Thyroid gland (tissue), 4 donors: Measurements from ENCODE around the gene HMGB1. TPM values are rescaled to one million over a fixed set of nuclear protein-coding genes. Genes with fewer than 3 reads are reported as not detected.
"Not testable (repeated sequence)": the region's sequence is repeated elsewhere in the genome, so short reads cannot be mapped to it uniquely, and the experiment has no call there.

Experiments
- DNase-seq, 2 donors: peaks; one replicate each; pipeline ENCODE4 v3.0.0-alpha.2; 2019
- H3K27ac ChIP-seq, 3 donors: fragments of 200-600 bp; sonication (generic); 1 replicate in 2 of 3; 2 replicates in 1 of 3; pipeline ENCODE4 v1.5.1; 2016 to 2019; ENCODE audit warnings: mild to moderate bottlenecking in 1 of 3, moderate library complexity in 1 of 3
- H3K27me3 ChIP-seq: fragments of 200-600 bp; sonication (generic); one replicate; pipeline ENCODE4 v1.5.1; 2019
- H3K36me3 ChIP-seq, 2 donors: fragments of 200-600 bp; sonication (generic); one replicate each; pipeline ENCODE4 v1.5.1; 2016 to 2019
- H3K4me1 ChIP-seq, 2 donors: fragments of 200-600 bp; sonication (generic); one replicate each; pipeline ENCODE4 v1.5.1; 2017 to 2019
- H3K4me3 ChIP-seq, 3 donors: fragments of 200-600 bp; sonication (generic); replicated peaks in 1 of 3; 1 replicate in 2 of 3; 2 replicates in 1 of 3; pipeline ENCODE4 v1.5.1; 2016; ENCODE audit warnings: mild to moderate bottlenecking in 1 of 3
- H3K9me3 ChIP-seq: fragments of 200-600 bp; sonication (generic); one replicate; pipeline ENCODE4 v1.5.1; 2017
- CTCF ChIP-seq, 6 experiments: fragments of 200-600 bp in 3 of 6; fragments of 450-650 bp in 3 of 6; sonication (generic) in 3 of 6; IDR thresholded peaks; one replicate each; pipeline ENCODE4 v1.5.1; 2016 to 2019; ENCODE audit warnings: antibody characterized with exemption in 6 of 6, mild to moderate bottlenecking in 2 of 6, inconsistent platforms in 1 of 6, moderate library complexity in 1 of 6
- POLR2A ChIP-seq, 2 donors: fragments of 450-650 bp; IDR thresholded peaks; one replicate each; pipeline ENCODE4 v1.6.1; 2017; ENCODE audit warnings: antibody characterized with exemption in 2 of 2, mild to moderate bottlenecking in 2 of 2, moderate library complexity in 1 of 2
- WGBS, 2 donors: methylation state at CpG; one replicate each; pipeline ENCODE4 v1.1.5; 2017; 5-methylcytosine and 5-hydroxymethylcytosine counted together
- intact Hi-C: fragments of 100-400 bp; cut with DNase I; formaldehyde crosslinking; loops from one replicate; pipeline ENCODE4 v1.15.1; 2023
- total RNA-seq, 4 donors: library from RNA; depleted of rRNA; stranded (reverse); fragments of >200 nt; gene quantifications; one replicate each; pipeline ENCODE4 v1.2.3, GENCODE V29; 2016

The HMGB1 gene
- total RNA-seq, 4 donors from 2014 or later, result 255 to 467 (median 327) TPM

GRCh38 chr13:30446126-30446500, 19.6 kb downstream of the HMGB1 start:
- no peak for DNase-seq
- Histone ChIP-seq H3K4me3 (peak overlapping the region in 1 of 3 donors; percentile 26), H3K4me1 (peaks cover 7 to 13% of the 10 kb centered on the region in 2 donors), H3K27ac (peak overlapping the region; percentile 67 to 86 (median 78)), H3K9me3 (no peaks in the 10 kb centered on the region), H3K36me3 (no peaks in the 10 kb centered on the region), H3K27me3 (no peaks in the 10 kb centered on the region)
- 21 to 24% methylated on average over 7 of the region's 7 CpGs for WGBS, 2 donors
- intact Hi-C loops, result no loop called here
- TF ChIP-seq POLR2A (IDR thresholded peaks at IDR 0.05) (no peak), CTCF (IDR thresholded peaks at IDR 0.05) (no peak)

DNA sequence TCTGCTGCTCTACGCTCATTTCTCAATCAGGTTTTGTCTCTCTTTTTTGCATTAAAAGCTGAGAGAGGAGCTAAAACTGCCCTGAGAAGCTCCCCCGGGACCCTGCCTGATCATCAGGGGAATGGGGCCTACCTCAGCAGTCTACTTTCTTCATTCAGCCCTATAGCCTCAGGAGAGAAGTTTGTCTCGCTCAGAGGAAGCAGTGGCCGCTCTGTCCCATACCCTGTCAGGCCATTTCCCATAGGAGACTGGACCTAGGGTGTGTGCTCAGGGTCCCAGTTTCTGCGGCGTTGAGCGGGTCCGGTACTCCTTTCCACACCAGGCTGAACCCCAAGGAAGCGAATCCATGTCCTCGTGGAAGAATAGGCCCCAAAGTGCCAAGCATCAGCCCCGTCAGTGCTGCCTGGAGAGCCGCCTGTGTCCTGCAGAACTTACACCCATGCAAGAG, 21.8 kb downstream of the HMGB1 start:
- Histone ChIP-seq H3K9me3 (no peaks in the 10 kb centered on the region), H3K27me3 (no peaks in the 10 kb centered on the region), H3K4me1 (peaks cover 7 to 13% of the 10 kb centered on the region in 2 donors), H3K27ac (no peak overlapping the region), H3K36me3 (no peaks in the 10 kb centered on the region), H3K4me3 (no peak overlapping the region)
- no peak for TF ChIP-seq POLR2A (IDR thresholded peaks at IDR 0.05)
- WGBS, 2 donors, result 89 to 93% methylated on average over 12 of the region's 12 CpGs
- DNase-seq, result no peak
- intact Hi-C loops, result no loop called here

- H3K4me1 ChIP-seq, result peaks cover 7 to 13% of the 10 kb centered on the region in 2 donors
- 90 to 92% methylated on average over 3 of the region's 3 CpGs for WGBS, 2 donors
- H3K9me3 ChIP-seq, H3K36me3 ChIP-seq, H3K27me3 ChIP-seq, intact Hi-C loops, DNase-seq, H3K4me3 ChIP-seq, H3K27ac ChIP-seq: not testable (repeated sequence)
Measured at GRCh38 chr13:30443491-30443890, 22.2 kb downstream of the HMGB1 start.

DNA sequence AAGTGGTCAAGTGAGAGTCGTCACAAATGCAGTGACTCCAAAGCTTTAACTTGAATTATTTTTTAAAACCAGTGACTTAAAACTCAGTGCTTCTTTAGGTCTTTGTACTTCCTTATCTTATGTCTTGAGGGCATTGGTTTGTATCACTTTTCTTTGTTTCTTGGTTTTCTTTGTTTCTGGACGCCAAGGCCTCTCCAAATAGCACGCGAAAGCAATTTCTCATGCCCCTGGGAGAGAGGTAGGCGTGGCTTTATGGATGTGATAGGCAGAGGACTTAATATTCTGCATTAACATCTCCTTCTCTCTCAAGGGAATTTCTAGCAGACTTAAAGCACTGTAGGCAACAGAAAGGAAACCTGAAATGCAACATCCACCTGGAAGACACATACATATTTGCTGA, 22.8 kb downstream of the HMGB1 start:
- no peaks in the 10 kb centered on the region for H3K9me3 ChIP-seq
- TF ChIP-seq CTCF (IDR thresholded peaks at IDR 0.05) (no peak), POLR2A (IDR thresholded peaks at IDR 0.05) (no peak)
- H3K4me3 ChIP-seq, result no peak overlapping the region
- WGBS, 2 donors, result 72 to 79% methylated on average over 5 of the region's 5 CpGs
- H3K4me1 ChIP-seq, result peaks cover 7 to 13% of the 10 kb centered on the region in 2 donors
- intact Hi-C loops, result no loop called here
- H3K27me3 ChIP-seq, result no peaks in the 10 kb centered on the region
- no peak overlapping the region for H3K27ac ChIP-seq
- no peak for DNase-seq
- H3K36me3 ChIP-seq, result no peaks in the 10 kb centered on the region

DNA sequence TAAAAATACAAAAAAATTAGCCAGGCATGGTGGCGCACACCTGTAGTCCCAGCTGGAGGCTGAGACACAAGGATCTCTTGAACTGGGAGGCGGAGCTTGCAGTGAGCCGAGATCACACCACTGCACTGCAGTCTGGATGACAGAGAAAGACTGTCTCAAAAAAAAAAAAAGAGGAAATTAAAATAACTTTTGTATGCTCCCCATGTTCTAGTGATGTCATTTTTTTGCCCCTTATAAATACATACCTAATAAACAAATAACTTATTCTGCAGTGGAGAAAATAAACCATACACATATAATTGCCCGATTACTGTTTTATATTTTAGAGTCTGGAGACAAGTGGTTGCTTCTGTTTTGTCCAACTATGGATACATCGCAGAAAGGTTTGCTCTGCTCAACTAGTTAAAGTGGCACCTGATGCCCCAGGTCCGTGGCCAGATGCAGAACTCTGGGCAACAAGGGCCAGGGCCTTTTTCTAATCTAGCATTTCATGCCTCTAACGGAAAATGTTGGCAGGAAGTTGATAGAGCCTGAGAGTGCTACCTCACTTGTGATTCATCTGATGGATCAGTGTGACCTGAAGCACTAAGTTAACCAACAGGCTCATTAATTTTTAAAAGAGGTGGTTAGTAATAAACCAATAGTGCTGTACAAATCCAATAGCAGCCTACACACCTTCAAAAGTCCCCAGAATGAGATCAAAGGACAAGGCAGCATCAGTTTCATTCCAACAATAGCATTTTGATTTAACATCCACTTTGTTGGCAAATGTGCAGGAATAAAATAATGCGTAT, 24.6 kb downstream of the HMGB1 start:
- no peak overlapping the region for H3K27ac ChIP-seq
- TF ChIP-seq CTCF (IDR thresholded peaks at IDR 0.05), result no peak
- TF ChIP-seq POLR2A (IDR thresholded peaks at IDR 0.05), result no peak

GRCh38 chr13:30438286-30438685, 27.4 kb downstream of the HMGB1 start:
- TF ChIP-seq CTCF (IDR thresholded peaks at IDR 0.05) (no peak), POLR2A (IDR thresholded peaks at IDR 0.05) (no peak)
- Histone ChIP-seq H3K4me3 (no peak overlapping the region), H3K4me1 (no peaks in the 10 kb centered on the region), H3K27ac (no peak overlapping the region), H3K27me3 (no peaks in the 10 kb centered on the region), H3K9me3 (no peaks in the 10 kb centered on the region), H3K36me3 (no peaks in the 10 kb centered on the region)
- 98 to 99% methylated on average over 3 of the region's 3 CpGs for WGBS, 2 donors
- DNase-seq, result no peak
- intact Hi-C loops, result no loop called here

More for the DNA sequence above, 24.6 kb downstream of the HMGB1 start:
- H3K9me3 ChIP-seq, result no peaks in the 10 kb centered on the region
- 62 to 73% methylated on average over 8 of the region's 8 CpGs for WGBS, 2 donors
- no peaks in the 10 kb centered on the region for H3K36me3 ChIP-seq
- no peaks in the 10 kb centered on the region for H3K27me3 ChIP-seq
- intact Hi-C loops, result no loop called here
- no peak for DNase-seq
- H3K4me1 ChIP-seq, result peaks cover 7 to 9% of the 10 kb centered on the region in 2 donors
- no peak overlapping the region for H3K4me3 ChIP-seq
